Measurements from ENCODE around the gene HAUS7. TPM values are rescaled to one million over a fixed set of nuclear protein-coding genes. Genes with fewer than 3 reads are reported as not detected.

The HAUS7 gene
- total and polyA plus RNA-seq, 2 experiments from 2014 or later, result 59.8 to 77.9 TPM

GRCh38 chrX:153491351-153491914, 21.1 kb upstream of the HAUS7 start (continued):
- no peak for TF ChIP-seq ZNF462 (CRISPR knock-in tag; IDR thresholded peaks at IDR 0.05)
- TF ChIP-seq ETS1 (IDR thresholded peaks at IDR 0.05), result no peak
- TF ChIP-seq EZH2phosphoT487 (IDR thresholded peaks at IDR 0.05; ENCODE audit: unreplicated experiment), result no peak
- TF ChIP-seq ZNF331 (CRISPR knock-in tag; IDR thresholded peaks at IDR 0.05; ENCODE audit: low read depth), result no peak
- TF ChIP-seq CREB1 (CRISPR knock-in tag; IDR thresholded peaks at IDR 0.05; ENCODE audit: low read depth), result no peak
- TF ChIP-seq POLR2AphosphoS5 (IDR thresholded peaks at IDR 0.05; ENCODE audit: low read depth), result no peak
- no peak for TF ChIP-seq ZNF114 (CRISPR knock-in tag; IDR thresholded peaks at IDR 0.05)
- TF ChIP-seq STAT1 (IDR thresholded peaks at IDR 0.05; ENCODE audit: unreplicated experiment), result no peak
- TF ChIP-seq NANOG (IDR thresholded peaks at IDR 0.05; ENCODE audit: borderline replicate concordance), result no peak
- TF ChIP-seq REST (IDR thresholded peaks at IDR 0.05; ENCODE audit: unreplicated experiment), result no peak

Data from GM23338 (cell line).